ENCODE data around the gene POFUT1.

GRCh38 chr20:32163951-32164350 lies 43.7 kb upstream of the POFUT1 start:
- no peak for TF ChIP-seq CTCF (IDR thresholded peaks at IDR 0.05)
- no peak for TF ChIP-seq YY1 (IDR thresholded peaks at IDR 0.05; ENCODE audit: low read depth)
- TF ChIP-seq ZBTB33 (IDR thresholded peaks at IDR 0.05; ENCODE audit: borderline replicate concordance, low read depth): no peak
- TF ChIP-seq MAX (IDR thresholded peaks at IDR 0.05; ENCODE audit: low read depth): no peak
- TF ChIP-seq POLR2AphosphoS5 (IDR thresholded peaks at IDR 0.05; ENCODE audit: low read depth, low read length): no peak
- no peak for TF ChIP-seq GATA2 (CRISPR knock-in tag; IDR thresholded peaks at IDR 0.05)
- no peak for TF ChIP-seq EP300 (IDR thresholded peaks at IDR 0.05; ENCODE audit: borderline replicate concordance in 1 of 2, low read depth in 1 of 2, low read length in 1 of 2)
- no peak for TF ChIP-seq USF1 (IDR thresholded peaks at IDR 0.05; ENCODE audit: borderline replicate concordance, low read depth)

All from SK-N-SH (cell line).